DND-41 (cell line): ENCODE measurements around the gene LRP1.

Source experiments
- CTCF ChIP-seq: IDR thresholded peaks from 2 replicates; pipeline ENCODE4 v1.5.1; 2012; ENCODE audit warnings: borderline replicate concordance, low read length, moderate library complexity, mild to moderate bottlenecking; ENCODE audit not compliant: poor library complexity, severe bottlenecking; ENCODE audit errors: extremely low read depth
- EZH2 ChIP-seq: IDR thresholded peaks from 3 replicates; pipeline ENCODE4 v1.6.1; 2012; ENCODE audit warnings: borderline replicate concordance, low read depth, mild to moderate bottlenecking, moderate library complexity, low read length, inconsistent platforms; ENCODE audit not compliant: severe bottlenecking

- TF ChIP-seq CTCF (no peak), EZH2 (no peak)
Measured at GRCh38 chr12:57187222-57188089, 59.2 kb downstream of the LRP1 start.
